ENCODE data around the gene PAQR3. TPM values are rescaled to one million over a fixed set of nuclear protein-coding genes. Genes with fewer than 3 reads are reported as not detected.

Gene PAQR3
- polyA plus RNA-seq, 3 donors = 2.7 to 5.6 (median 5.2) TPM

GRCh38 chr4:78939667-78940008 lies 400 bp upstream of the PAQR3 start:
- Histone ChIP-seq H3K27me3 (ENCODE audit: control insufficient read depth in 2 of 2, insufficient read depth in 2 of 2, low read length in 2 of 2) (no peaks in the 10 kb centered on the region), H3K4me1 (ENCODE audit: control insufficient read depth in 1 of 2, insufficient read depth in 2 of 2, low read length in 2 of 2) (peaks cover 36 to 46% of the 10 kb centered on the region in 2 donors), H3K9me3 (replicated peaks in 1 of 2; ENCODE audit: control insufficient read depth in 1 of 2, insufficient read depth in 1 of 2, low read length in 2 of 2) (no peaks in the 10 kb centered on the region), H3K4me2 (replicated peaks; ENCODE audit: extremely low read depth, low read length, poor library complexity, severe bottlenecking) (peak overlapping the region; percentile 86), H3K79me2 (ENCODE audit: insufficient read depth, low read length) (no peaks in the 10 kb centered on the region), H3K27ac (ENCODE audit: low read depth in 1 of 2, low read length in 2 of 2) (peak overlapping the region in 1 of 2 donors; percentile 69), H3K4me3 (replicated peaks in 1 of 3; ENCODE audit: low read depth in 2 of 3, low read length in 3 of 3) (peak overlapping the region; percentile 50 to 100 (median 80)), H4K20me1 (ENCODE audit: insufficient read depth, low read length) (no peaks in the 10 kb centered on the region), H2AFZ (ENCODE audit: insufficient read depth, low read depth, low read length, poor library complexity, severe bottlenecking) (peak overlapping the region; percentile 73), H3K9ac (ENCODE audit: insufficient read depth, low read length, poor library complexity, severe bottlenecking) (peak overlapping the region; percentile 74), H3K36me3 (replicated peaks in 1 of 2; ENCODE audit: control insufficient read depth in 1 of 2, insufficient read depth in 2 of 2, low read length in 2 of 2) (no peaks in the 10 kb centered on the region)
- H3K4me3 Mint-ChIP-seq = peak overlapping the region; percentile 79 to 87
- TF ChIP-seq CTCF (IDR thresholded peaks at IDR 0.05) = no peak
- peaks cover 0 to 5% (median 2%) of the 10 kb centered on the region in 3 donors for H3K27me3 Mint-ChIP-seq (ENCODE audit: low read depth in 3 of 3)
- peak in 2 of 3 donors; percentile 12 to 22 for DNase-seq
- H3K9me3 Mint-ChIP-seq = peaks cover 0 to 4% (median 0%) of the 10 kb centered on the region in 7 donors
- WGBS (ENCODE audit: insufficient coverage) = 0% methylated on average over 3 of the region's 9 CpGs
- no peaks in the 10 kb centered on the region for H3K36me3 Mint-ChIP-seq
- peaks cover 42% of the 10 kb centered on the region for H3K4me1 Mint-ChIP-seq
- peak overlapping the region in 6 of 7 donors; percentile 33 to 81 (median 66) for H3K27ac Mint-ChIP-seq
- intact Hi-C loops (cut with micrococcal nuclease) = no loop called here

- DNase-seq = no peak
- peak overlapping the region; percentile 80 to 100 (median 82) for H3K4me3 ChIP-seq (replicated peaks in 1 of 3; ENCODE audit: low read depth in 2 of 3, low read length in 3 of 3)
- peak overlapping the region; percentile 72 to 92 (median 82) for H3K27ac Mint-ChIP-seq
Measured at GRCh38 chr4:78938474-78938867, 767 bp downstream of the PAQR3 start.

More at GRCh38 chr4:78938474-78938867, 767 bp downstream of the PAQR3 start:
- Mint-ChIP-seq H3K4me1 (peaks cover 32% of the 10 kb centered on the region), H3K36me3 (peaks cover 5% of the 10 kb centered on the region in 2 donors), H3K27me3 (ENCODE audit: low read depth in 3 of 3) (peaks cover 0 to 5% (median 2%) of the 10 kb centered on the region in 3 donors), H3K4me3 (peak overlapping the region; percentile 95 to 96), H3K9me3 (peaks cover 0 to 4% (median 0%) of the 10 kb centered on the region in 7 donors)
- intact Hi-C loops (cut with micrococcal nuclease) = no loop called here
- H4K20me1 ChIP-seq (ENCODE audit: insufficient read depth, low read length) = no peaks in the 10 kb centered on the region
- H2AFZ ChIP-seq (ENCODE audit: insufficient read depth, low read depth, low read length, poor library complexity, severe bottlenecking) = peak overlapping the region; percentile 96
- H3K9me3 ChIP-seq (replicated peaks in 1 of 2; ENCODE audit: control insufficient read depth in 1 of 2, insufficient read depth in 1 of 2, low read length in 2 of 2) = no peaks in the 10 kb centered on the region
- peaks cover 30 to 38% of the 10 kb centered on the region in 2 donors for H3K4me1 ChIP-seq (ENCODE audit: control insufficient read depth in 1 of 2, insufficient read depth in 2 of 2, low read length in 2 of 2)
- H3K4me2 ChIP-seq (replicated peaks; ENCODE audit: extremely low read depth, low read length, poor library complexity, severe bottlenecking) = peak overlapping the region; percentile 86
- no peaks in the 10 kb centered on the region for H3K79me2 ChIP-seq (ENCODE audit: insufficient read depth, low read length)
- peak overlapping the region; percentile 74 for H3K9ac ChIP-seq (ENCODE audit: insufficient read depth, low read length, poor library complexity, severe bottlenecking)
- peak overlapping the region in 1 of 2 donors; percentile 69 for H3K27ac ChIP-seq (ENCODE audit: low read depth in 1 of 2, low read length in 2 of 2)
- TF ChIP-seq CTCF (IDR thresholded peaks at IDR 0.05) = no peak
- no peaks in the 10 kb centered on the region for H3K27me3 ChIP-seq (ENCODE audit: control insufficient read depth in 2 of 2, insufficient read depth in 2 of 2, low read length in 2 of 2)
- H3K36me3 ChIP-seq (replicated peaks in 1 of 2; ENCODE audit: control insufficient read depth in 1 of 2, insufficient read depth in 2 of 2, low read length in 2 of 2) = no peaks in the 10 kb centered on the region
- WGBS (ENCODE audit: insufficient coverage) = 0% methylated on average over 2 of the region's 7 CpGs
